Esophagus muscularis mucosa (tissue), 3 donors: ENCODE data around the gene HDAC5.

Experiments
- POLR2A ChIP-seq: fragments of 450-650 bp; IDR thresholded peaks from one replicate; pipeline ENCODE4 v1.6.1; 2017; ENCODE audit warnings: antibody characterized with exemption, moderate library complexity, mild to moderate bottlenecking, low read depth
- POLR2AphosphoS5 ChIP-seq, 2 donors: sonication (generic); formaldehyde crosslinking; IDR thresholded peaks; one replicate each; pipeline ENCODE4 v1.6.1; 2017; ENCODE audit warnings: antibody characterized with exemption in 2 of 2
- TF ChIP-seq, protein P1 (sequence below), 3 experiments: fragments of 200-600 bp in 2 of 3; fragments of 450-650 bp in 1 of 3; sonication (generic) in 2 of 3; IDR thresholded peaks; one replicate each; pipeline ENCODE4 v1.5.1; 2017 to 2019; ENCODE audit warnings: antibody characterized with exemption in 3 of 3, mild to moderate bottlenecking in 2 of 3, moderate library complexity in 1 of 3

DNA sequence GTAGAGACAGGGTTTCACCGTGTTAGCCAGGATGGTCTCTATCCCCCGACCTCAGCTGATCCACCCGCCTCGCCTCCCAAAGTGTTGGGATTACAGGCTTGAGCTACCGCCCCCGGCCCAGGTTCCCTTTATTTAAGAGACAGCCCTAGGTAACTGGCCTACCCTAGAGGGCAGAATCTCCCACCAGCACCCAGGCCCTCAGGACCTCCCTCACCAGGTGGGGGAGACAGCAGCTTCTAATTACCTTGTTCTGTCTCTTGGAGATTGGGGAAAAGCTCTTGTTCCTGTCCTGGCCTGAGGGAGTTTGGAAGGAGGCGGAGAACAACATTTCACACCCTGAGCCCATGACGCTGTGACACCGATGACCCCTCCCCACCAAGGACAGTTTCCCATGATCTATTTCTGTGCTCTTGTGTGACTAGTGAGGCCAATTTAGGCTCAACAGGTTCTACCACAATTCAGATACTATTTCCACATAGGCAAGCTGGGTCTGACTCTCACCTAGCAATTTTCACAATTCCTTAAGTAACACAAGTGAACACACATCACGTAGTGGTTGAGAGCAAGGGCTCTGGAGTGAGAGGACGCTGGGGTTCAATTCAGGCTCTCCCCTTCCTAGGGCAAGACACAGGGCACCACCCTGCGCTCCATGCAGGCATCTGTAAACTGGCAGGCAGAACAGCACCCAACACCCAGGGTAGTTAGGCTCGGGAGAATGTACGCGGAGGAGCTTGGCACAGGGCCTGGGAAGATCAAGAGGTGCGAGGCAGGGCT, 20.4 kb downstream of the HDAC5 start:
- peak; percentile 29 to 39 for TF ChIP-seq POLR2AphosphoS5 (IDR thresholded peaks at IDR 0.05)
- TF ChIP-seq, protein P1, sequence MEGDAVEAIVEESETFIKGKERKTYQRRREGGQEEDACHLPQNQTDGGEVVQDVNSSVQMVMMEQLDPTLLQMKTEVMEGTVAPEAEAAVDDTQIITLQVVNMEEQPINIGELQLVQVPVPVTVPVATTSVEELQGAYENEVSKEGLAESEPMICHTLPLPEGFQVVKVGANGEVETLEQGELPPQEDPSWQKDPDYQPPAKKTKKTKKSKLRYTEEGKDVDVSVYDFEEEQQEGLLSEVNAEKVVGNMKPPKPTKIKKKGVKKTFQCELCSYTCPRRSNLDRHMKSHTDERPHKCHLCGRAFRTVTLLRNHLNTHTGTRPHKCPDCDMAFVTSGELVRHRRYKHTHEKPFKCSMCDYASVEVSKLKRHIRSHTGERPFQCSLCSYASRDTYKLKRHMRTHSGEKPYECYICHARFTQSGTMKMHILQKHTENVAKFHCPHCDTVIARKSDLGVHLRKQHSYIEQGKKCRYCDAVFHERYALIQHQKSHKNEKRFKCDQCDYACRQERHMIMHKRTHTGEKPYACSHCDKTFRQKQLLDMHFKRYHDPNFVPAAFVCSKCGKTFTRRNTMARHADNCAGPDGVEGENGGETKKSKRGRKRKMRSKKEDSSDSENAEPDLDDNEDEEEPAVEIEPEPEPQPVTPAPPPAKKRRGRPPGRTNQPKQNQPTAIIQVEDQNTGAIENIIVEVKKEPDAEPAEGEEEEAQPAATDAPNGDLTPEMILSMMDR (IDR thresholded peaks at IDR 0.05), result no peak
- no peak for TF ChIP-seq POLR2A
